GM19025 (cell line): ENCODE data around the gene DYRK3.

Experiments used
- ATAC-seq: cut with Tn5 transposase; IDR thresholded peaks from one replicate; pipeline ENCODE4 v1.9.1; 2021; ENCODE audit warnings: mild to moderate bottlenecking, low read depth, moderate library complexity; ENCODE audit not compliant: unreplicated experiment

The DYRK3 gene

GRCh38 chr1:206679738-206680211 lies 44.4 kb downstream of the DYRK3 start:
- peak; percentile 76 for ATAC-seq

GRCh38 chr1:206680279-206680678 lies 44.9 kb downstream of the DYRK3 start:
- ATAC-seq: no peak

- ATAC-seq: no peak
These were observed 46.0 kb downstream of the DYRK3 start for GRCh38 chr1:206681359-206681758.

- no peak for ATAC-seq
These were observed 46.8 kb downstream of the DYRK3 start for GRCh38 chr1:206682111-206682510.

GRCh38 chr1:206683313-206683712 lies 48.0 kb downstream of the DYRK3 start:
- no peak for ATAC-seq

DNA sequence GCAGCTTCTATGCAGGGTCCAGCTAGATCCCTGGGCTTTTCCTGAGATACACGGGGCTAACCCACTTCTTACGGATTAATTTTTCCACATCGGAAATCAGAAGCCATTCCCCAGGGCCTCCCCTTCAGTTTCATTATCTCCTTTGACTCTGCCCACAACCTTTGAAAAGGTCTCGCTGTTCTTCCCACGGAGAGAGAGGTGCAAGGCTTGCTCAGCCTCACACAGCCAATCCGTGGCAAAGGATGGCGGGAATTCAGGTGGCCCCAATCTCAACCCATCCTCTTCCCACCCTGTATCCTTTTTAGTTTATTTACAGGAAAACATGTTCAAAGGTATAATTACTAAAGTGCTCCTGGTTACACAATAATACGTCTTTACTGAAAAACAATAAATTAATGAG lies 48.7 kb downstream of the DYRK3 start:
- ATAC-seq: no peak

- peak; percentile 46 for ATAC-seq
These were observed 49.4 kb downstream of the DYRK3 start, which contains the start of gene MAPKAPK2 for GRCh38 chr1:206684478-206685333. TSS of gene MAPKAPK2 (plus strand) at chr1:206684905. CDS start at chr1:206685230, 325 bp downstream.

GRCh38 chr1:206685334-206685768 lies 50.0 kb downstream of the DYRK3 start:
- peak; percentile 27 for ATAC-seq

GRCh38 chr1:206685769-206686477 lies 50.6 kb downstream of the DYRK3 start:
- ATAC-seq: peak; percentile 19

DNA sequence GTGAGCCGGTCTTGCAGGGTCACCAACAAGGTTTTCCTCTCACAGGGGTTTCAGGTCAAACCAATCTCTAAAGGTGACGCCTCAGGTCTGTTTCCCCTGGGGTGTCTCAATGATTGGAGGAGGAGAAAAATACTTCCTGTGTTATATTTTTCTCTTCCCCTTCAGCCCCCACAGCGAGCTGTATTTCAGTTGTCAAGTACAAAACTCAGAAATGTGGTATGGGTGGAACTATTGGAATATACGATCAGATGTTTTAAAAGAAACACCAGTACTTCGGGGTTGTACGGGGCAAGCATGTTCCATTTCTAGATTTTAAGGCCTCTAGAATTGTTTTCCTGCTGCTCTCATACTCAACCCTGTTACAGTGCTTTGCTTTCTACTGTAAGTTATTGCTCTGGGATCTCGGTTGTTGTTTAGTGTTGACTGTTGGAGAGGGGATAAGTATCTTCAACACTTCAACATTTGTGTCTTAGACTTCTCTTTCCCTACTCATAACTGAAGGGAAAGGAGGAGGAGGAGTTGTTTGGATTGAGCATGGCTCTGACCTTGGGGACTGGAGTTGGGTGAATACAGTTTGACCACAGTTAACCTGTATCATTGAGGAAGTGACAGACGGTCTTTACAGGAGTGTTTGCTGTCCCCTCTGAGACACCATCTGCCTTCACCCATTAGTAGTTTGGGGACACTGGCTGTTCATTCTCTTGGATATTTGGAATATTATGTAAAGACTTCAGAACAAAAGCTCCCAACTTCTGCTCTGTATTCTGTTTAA lies 51.3 kb downstream of the DYRK3 start:
- ATAC-seq: no peak

- no peak for ATAC-seq
These were observed 52.0 kb downstream of the DYRK3 start for GRCh38 chr1:206687251-206687914.

DNA sequence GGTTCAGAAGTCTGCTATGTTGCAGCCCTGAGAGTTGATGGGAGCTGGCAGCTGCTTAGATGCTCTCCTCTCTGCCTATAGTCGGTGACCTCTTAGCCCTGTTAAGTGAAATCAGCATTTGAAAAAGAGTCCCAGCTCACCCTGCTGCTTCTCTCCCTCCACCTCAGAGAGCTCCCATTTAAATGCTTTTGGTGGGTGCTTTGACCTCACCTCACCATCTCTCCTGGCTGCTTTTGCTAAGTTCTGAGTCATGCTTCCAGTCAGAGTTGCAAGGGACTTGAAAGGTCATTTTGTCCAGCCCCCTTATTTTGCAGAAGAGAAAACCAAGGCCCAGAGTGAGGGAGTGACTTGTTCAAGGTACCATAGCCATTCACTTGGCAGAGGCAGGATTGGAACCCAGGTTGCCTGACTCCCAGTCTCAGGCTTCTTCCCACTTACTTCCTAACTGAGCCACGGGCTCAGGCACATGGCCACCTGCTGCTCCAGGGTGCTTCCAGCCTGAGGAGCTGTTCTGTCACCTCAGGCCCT lies 52.6 kb downstream of the DYRK3 start:
- ATAC-seq: no peak

GRCh38 chr1:206690516-206690915 lies 55.2 kb downstream of the DYRK3 start:
- ATAC-seq: no peak

DNA sequence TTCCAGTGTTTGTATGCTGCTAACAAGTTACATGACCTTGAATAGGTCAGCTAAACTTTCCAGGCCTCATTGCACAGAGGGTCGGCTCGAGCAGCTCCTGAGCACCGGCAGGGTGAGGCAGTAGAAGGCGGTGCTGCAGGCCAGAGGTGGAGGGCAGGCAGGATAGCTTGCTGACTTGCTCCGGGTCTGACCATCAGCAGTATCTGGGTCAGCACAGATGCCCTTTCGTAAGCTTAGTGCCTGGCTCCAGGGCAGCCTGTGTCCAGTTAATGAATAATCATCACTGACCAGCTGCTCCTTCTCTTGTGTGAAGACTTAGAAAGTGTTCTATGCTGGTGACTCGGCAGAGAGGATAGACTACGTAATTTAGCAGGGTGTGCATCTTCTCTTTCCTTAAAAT lies 56.3 kb downstream of the DYRK3 start:
- no peak for ATAC-seq

DNA sequence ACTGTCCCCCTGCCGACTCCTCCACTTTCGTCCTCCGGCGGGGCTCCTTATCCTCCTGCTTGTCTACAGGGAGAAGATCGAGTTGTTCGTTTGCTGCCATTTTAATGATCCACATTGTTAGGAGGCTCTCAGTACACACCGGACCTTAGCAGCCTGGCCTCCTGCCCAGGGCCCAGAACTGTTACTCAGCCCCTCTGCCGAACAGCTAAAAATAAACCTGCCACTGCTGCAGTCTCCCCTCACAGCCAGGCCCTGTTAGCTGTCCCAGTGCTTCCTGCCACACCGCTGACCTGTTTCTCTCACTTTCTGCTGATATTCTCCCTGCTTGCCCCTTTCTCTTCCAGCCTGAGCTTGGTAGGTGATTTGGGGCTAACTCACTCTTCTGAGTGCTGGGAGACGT lies 57.7 kb downstream of the DYRK3 start:
- ATAC-seq: no peak

- no peak for ATAC-seq
These were observed 58.3 kb downstream of the DYRK3 start for GRCh38 chr1:206693592-206693991.

DNA sequence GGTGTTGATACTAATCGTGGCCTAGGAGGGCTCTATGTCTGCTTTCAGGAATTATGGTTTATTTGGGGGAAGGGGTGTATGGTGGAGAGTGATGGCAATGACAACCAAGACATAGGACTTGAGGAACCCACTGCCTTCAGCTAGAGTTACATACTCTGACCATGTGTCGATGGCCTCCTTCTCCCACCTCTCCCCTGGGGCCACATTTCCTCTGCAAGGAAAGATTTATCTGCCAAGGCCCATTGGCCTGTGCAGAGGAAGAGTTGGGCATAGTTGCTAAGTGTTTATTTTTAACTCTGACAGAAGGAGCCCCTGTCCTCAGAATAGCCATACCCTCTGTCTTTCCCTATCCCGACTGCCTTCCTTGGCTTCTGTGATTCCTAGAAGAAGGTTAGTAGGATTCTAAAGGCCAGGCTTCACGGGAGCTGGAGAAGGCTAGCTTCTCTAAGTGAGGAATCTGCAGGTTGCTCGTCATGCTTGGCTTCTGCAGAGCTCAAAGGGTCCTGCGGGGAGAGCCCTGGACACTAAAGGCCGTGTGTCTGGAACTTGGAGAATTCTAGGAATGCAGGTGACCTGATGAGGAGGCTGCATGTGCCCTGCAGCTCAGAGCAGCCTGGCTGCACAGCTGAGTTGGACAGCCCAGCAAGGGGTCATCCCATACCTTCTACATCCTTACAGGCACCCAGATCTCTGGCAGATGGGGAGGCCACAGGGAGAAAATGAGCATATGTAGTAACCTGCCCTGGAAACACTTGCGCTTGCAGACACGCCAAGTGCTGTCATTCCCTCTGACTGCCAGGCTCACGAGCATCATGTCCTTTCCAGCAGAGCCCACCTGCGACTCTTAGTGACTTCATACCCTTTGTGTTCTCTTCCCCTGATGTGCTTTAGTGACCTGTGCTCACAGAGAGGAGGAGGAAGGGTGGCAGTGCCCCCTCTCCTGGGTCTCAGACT lies 59.1 kb downstream of the DYRK3 start:
- ATAC-seq: no peak

- ATAC-seq: no peak
These were observed 60.4 kb downstream of the DYRK3 start for GRCh38 chr1:206695733-206696132.
